GM12878 (cell line): Measurements from ENCODE around the gene SORCS1. TPM values are rescaled to one million over a fixed set of nuclear protein-coding genes. Genes with fewer than 3 reads are reported as not detected.

Experiments used
- ATAC-seq: fragments of 200-7000 bp; cut with Tn5 transposase; 3 replicates; pipeline ENCODE4 v1.9.1; 2020; ENCODE audit warnings: mild to moderate bottlenecking, moderate library complexity
- BruUV-seq: library from RNA; stranded (reverse); fragments of 400-500 nt; replicated peaks from 2 replicates; lab custom pipeline; 2021; lab: Mats Ljungman, UMichigan
- CTCF ChIA-PET: fragments of 300-600 bp; sonication (Branson Sonifier 250); formaldehyde crosslinking; extraction: SDS; loops from one replicate; lab custom pipeline; 2021; ENCODE audit warnings: inconsistent platforms; lab: Yijun Ruan, JAX
- POLR2A ChIA-PET: fragments of 350-600 bp; formaldehyde crosslinking; extraction: SDS; loops from one replicate; lab custom pipeline; 2021; ENCODE audit warnings: inconsistent platforms; lab: Charles Lee
- RAD21 ChIA-PET: fragments of 300-600 bp; sonication (Branson Sonifier 250); formaldehyde crosslinking; loops from one replicate; lab custom pipeline; 2023; ENCODE audit warnings: antibody characterized with exemption; ENCODE audit not compliant: unreplicated experiment; lab: Charles Lee
- SMC1A ChIA-PET: fragments of 300-600 bp; sonication (Branson Sonifier 250); formaldehyde crosslinking; loops from one replicate; lab custom pipeline; 2023; ENCODE audit not compliant: unreplicated experiment, uncharacterized antibody; lab: Charles Lee
- DNase-seq: peaks from one replicate; pipeline ENCODE4 v3.0.0-alpha.2; 2011; ENCODE audit warnings: low read depth, low spot score
- FAIRE-seq: peaks from 3 replicates; lab custom pipeline; 2011; peaks lifted over from hg19 to GRCh38; lab: Jason Lieb, UNC
- H2AFZ ChIP-seq: 2 replicates; pipeline ENCODE4 v1.6.0; 2011; ENCODE audit warnings: low read depth, low read length, control low read depth; ENCODE audit not compliant: control insufficient read depth
- H3K27ac ChIP-seq: 2 replicates; pipeline ENCODE4 v1.5.1; 2011; ENCODE audit warnings: control low read depth; ENCODE audit not compliant: control insufficient read depth, insufficient read depth
- H3K27me3 ChIP-seq, 2 experiments: replicated peaks in 1 of 2; 2 replicates each; pipeline versions ENCODE4 v1.6.0 to v1.6.1; 2011; ENCODE audit warnings: low read length in 1 of 2; ENCODE audit not compliant: control insufficient read depth in 2 of 2, insufficient read depth in 2 of 2
- H3K36me3 ChIP-seq, 2 experiments: 2 replicates each; pipeline ENCODE4 v1.5.1; 2011; ENCODE audit warnings: low read length in 1 of 2; ENCODE audit not compliant: control insufficient read depth in 2 of 2, insufficient read depth in 2 of 2
- H3K4me1 ChIP-seq: 2 replicates; pipeline ENCODE4 v1.6.1; 2011; ENCODE audit warnings: mild to moderate bottlenecking, low read length, moderate library complexity, mixed read lengths; ENCODE audit not compliant: control insufficient read depth, insufficient read depth
- H3K4me2 ChIP-seq: 2 replicates; pipeline ENCODE4 v1.6.0; 2011; ENCODE audit warnings: control low read depth; ENCODE audit not compliant: control insufficient read depth, insufficient read depth
- H3K4me3 ChIP-seq: fragments of 200-600 bp; sonication (generic); 2 replicates; pipeline ENCODE4 v1.5.1; 2016
- H3K79me2 ChIP-seq: 2 replicates; pipeline ENCODE4 v1.6.0; 2011; ENCODE audit warnings: low read length; ENCODE audit not compliant: control insufficient read depth, insufficient read depth
- H3K9ac ChIP-seq: 2 replicates; pipeline ENCODE4 v1.8.0; 2011; ENCODE audit warnings: low read length, control low read depth, mixed read lengths; ENCODE audit not compliant: control insufficient read depth, insufficient read depth
- H3K9me3 ChIP-seq: replicated peaks from 3 replicates; pipeline ENCODE4 v1.5.1; 2011; ENCODE audit warnings: mild to moderate bottlenecking, low read length; ENCODE audit not compliant: control insufficient read depth, insufficient read depth
- H4K20me1 ChIP-seq: 2 replicates; pipeline ENCODE4 v1.6.0; 2011; ENCODE audit not compliant: control insufficient read depth, insufficient read depth
- BACH1 ChIP-seq: fragments of 450-650 bp; IDR thresholded peaks from 2 replicates; pipeline ENCODE4 v1.6.1; 2017; ENCODE audit warnings: mild to moderate bottlenecking, borderline replicate concordance
- CHD1 ChIP-seq: IDR thresholded peaks from 2 replicates; pipeline ENCODE4 v1.6.1; 2012; ENCODE audit warnings: low read depth, low read length, improper control_type of control experiment
- KDM1A ChIP-seq: fragments of 200-600 bp; sonication (generic); IDR thresholded peaks from 2 replicates; pipeline ENCODE4 v1.6.1; 2016; ENCODE audit warnings: borderline replicate concordance
- MEF2A ChIP-seq: IDR thresholded peaks from 2 replicates; pipeline ENCODE4 v1.6.1; 2011; ENCODE audit warnings: low read depth, mild to moderate bottlenecking, low read length, moderate library complexity; ENCODE audit not compliant: insufficient read depth
- MTA2 ChIP-seq: fragments of 450-650 bp; IDR thresholded peaks from 2 replicates; pipeline ENCODE4 v1.6.1; 2016; ENCODE audit warnings: low read depth, mild to moderate bottlenecking, moderate library complexity
- RB1 ChIP-seq: fragments of 450-650 bp; formaldehyde crosslinking; IDR thresholded peaks from 2 replicates; pipeline ENCODE4 v1.6.1; 2017; ENCODE audit warnings: mild to moderate bottlenecking, borderline replicate concordance
- RBBP5 ChIP-seq: fragments of 200-600 bp; sonication (generic); conservative IDR thresholded peaks from 2 replicates; pipeline ENCODE4 v1.6.1; 2016
- SIN3A ChIP-seq: IDR thresholded peaks from 2 replicates; pipeline ENCODE4 v1.6.1; 2012; ENCODE audit warnings: low read depth, low read length, improper control_type of control experiment
- YY1 ChIP-seq: IDR thresholded peaks from 2 replicates; pipeline ENCODE4 v1.6.1; 2011; ENCODE audit warnings: low read depth, mild to moderate bottlenecking, low read length
- ZNF24 ChIP-seq: fragments of 450-650 bp; IDR thresholded peaks from 2 replicates; pipeline ENCODE4 v1.6.1; 2017; ENCODE audit warnings: antibody characterized with exemption, mild to moderate bottlenecking
- WGBS: methylation state at CpG from one replicate; pipeline ENCODE4 v1.1.6; 2016; ENCODE audit warnings: low lambda C conversion rate; ENCODE audit not compliant: insufficient replicate concordance, insufficient coverage; ENCODE audit errors: missing lambda C conversion rate; 5-methylcytosine and 5-hydroxymethylcytosine counted together
- in situ Hi-C: fragments of 300-500 bp; cut with MboI; formaldehyde crosslinking; loops from 9 replicates; pipeline ENCODE4 v1.14.3; 2018; ENCODE audit warnings: mixed read lengths
- intact Hi-C: fragments of 100-400 bp; cut with micrococcal nuclease; formaldehyde crosslinking; loops from one replicate; pipeline ENCODE4 v1.14.2; 2022; ENCODE audit not compliant: unreplicated experiment
- polyA plus RNA-seq, 11 experiments: library from polyadenylated mRNA; depleted of rRNA in 4 of 11; unstranded in 6 of 11; stranded (reverse) in 5 of 11; fragments of >200 nt; fragmentation: Nextera tagmentation in 4 of 11; fragmentation: Illumina TruSeq in 1 of 11; extraction: Ambion mirVana in 4 of 11; extraction: Trizol in 1 of 11; gene quantifications; 1 replicate in 1 of 11; 2 replicates in 10 of 11; pipeline versions ENCODE4 v1.2.1 to v1.2.3, GENCODE V29; 2011 to 2016; ENCODE audit warnings: inconsistent platforms in 2 of 11, missing spikeins in 2 of 11, low read depth in 1 of 11
- total RNA-seq, 4 experiments: library from RNA; depleted of rRNA in 3 of 4; stranded (reverse); fragments of >200 nt in 3 of 4; fragmentation: Illumina TruSeq in 1 of 4; extraction: Trizol in 1 of 4; gene quantifications; 2 replicates each; pipeline versions ENCODE4 v1.2.1 to v1.2.3, GENCODE V29; 2013 to 2021
- TF ChIP-seq, protein P1 (sequence below): IDR thresholded peaks from 2 replicates; pipeline ENCODE4 v1.6.1; 2012; ENCODE audit warnings: low read depth, low read length, improper control_type of control experiment
- TF ChIP-seq, protein P2 (sequence below): fragments of 450-650 bp; conservative IDR thresholded peaks from 2 replicates; pipeline ENCODE4 v1.6.1; 2017; ENCODE audit warnings: mild to moderate bottlenecking, moderate library complexity
- TF ChIP-seq, protein P3 (sequence below): IDR thresholded peaks from 2 replicates; pipeline ENCODE4 v1.6.1; 2012; ENCODE audit warnings: improper control_type of control experiment, low read depth, low read length; ENCODE audit not compliant: insufficient replicate concordance
- TF ChIP-seq, protein P4 (sequence below): fragments of 450-650 bp; IDR thresholded peaks from 2 replicates; pipeline ENCODE4 v1.6.1; 2018; ENCODE audit warnings: mild to moderate bottlenecking, low read depth, moderate library complexity; ENCODE audit not compliant: partially characterized antibody

The SORCS1 gene
- total and polyA plus RNA-seq, 10 of the 15 experiments (the other 5 are each of a cell fraction or from before 2014, with no cell fraction given), result 0.02 to 9.6 (median 0.06) TPM; not detected in 3

DNA sequence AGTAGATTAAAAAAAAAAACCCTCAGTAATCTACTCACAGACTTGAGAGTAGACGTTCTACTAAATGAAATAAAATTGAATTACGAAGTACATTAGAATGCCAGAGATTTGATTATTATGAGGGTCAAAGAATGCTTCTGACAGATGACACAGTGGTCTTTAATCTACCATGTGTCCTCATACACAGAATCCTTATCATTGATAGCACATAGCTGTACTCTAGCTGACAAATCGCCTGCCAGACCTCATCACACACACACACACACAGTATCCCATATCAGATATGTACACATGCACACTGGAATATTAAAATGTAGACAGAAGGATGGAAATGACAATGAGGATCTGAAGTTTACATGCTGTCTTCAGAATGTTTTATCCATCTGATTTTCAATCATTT lies 104.6 kb downstream of the SORCS1 start:
- in situ Hi-C loops (no loop called here), intact Hi-C loops (no loop called here)
- Histone ChIP-seq H3K27me3 (no peaks in the 10 kb centered on the region), H2AFZ (no peak overlapping the region), H3K4me2 (no peak overlapping the region), H3K27ac (no peak overlapping the region), H3K9me3 (no peaks in the 10 kb centered on the region), H3K36me3 (no peaks in the 10 kb centered on the region), H3K9ac (no peak overlapping the region), H3K4me3 (no peak overlapping the region), H3K4me1 (no peaks in the 10 kb centered on the region), H4K20me1 (no peaks in the 10 kb centered on the region), H3K79me2 (no peaks in the 10 kb centered on the region)
- ATAC-seq (no peak), FAIRE-seq (no peak), DNase-seq (no peak)
- no TSS peak for BruUV-seq
- SMC1A ChIA-PET, result no interaction called here
- RAD21 ChIA-PET, result no interaction called here
- WGBS, result 24% methylated on average over 3 of the region's 3 CpGs
- CTCF ChIA-PET, result no interaction called here
- TF ChIP-seq BACH1 (no peak), YY1 (no peak), CHD1 (no peak), RB1 (no peak), MTA2 (no peak), SIN3A (no peak), KDM1A (no peak), ZNF24 (no peak), MEF2A (no peak), RBBP5 (no peak)
- TF ChIP-seq, protein P1, sequence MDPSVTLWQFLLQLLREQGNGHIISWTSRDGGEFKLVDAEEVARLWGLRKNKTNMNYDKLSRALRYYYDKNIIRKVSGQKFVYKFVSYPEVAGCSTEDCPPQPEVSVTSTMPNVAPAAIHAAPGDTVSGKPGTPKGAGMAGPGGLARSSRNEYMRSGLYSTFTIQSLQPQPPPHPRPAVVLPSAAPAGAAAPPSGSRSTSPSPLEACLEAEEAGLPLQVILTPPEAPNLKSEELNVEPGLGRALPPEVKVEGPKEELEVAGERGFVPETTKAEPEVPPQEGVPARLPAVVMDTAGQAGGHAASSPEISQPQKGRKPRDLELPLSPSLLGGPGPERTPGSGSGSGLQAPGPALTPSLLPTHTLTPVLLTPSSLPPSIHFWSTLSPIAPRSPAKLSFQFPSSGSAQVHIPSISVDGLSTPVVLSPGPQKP, result no peak
- TF ChIP-seq, protein P2, sequence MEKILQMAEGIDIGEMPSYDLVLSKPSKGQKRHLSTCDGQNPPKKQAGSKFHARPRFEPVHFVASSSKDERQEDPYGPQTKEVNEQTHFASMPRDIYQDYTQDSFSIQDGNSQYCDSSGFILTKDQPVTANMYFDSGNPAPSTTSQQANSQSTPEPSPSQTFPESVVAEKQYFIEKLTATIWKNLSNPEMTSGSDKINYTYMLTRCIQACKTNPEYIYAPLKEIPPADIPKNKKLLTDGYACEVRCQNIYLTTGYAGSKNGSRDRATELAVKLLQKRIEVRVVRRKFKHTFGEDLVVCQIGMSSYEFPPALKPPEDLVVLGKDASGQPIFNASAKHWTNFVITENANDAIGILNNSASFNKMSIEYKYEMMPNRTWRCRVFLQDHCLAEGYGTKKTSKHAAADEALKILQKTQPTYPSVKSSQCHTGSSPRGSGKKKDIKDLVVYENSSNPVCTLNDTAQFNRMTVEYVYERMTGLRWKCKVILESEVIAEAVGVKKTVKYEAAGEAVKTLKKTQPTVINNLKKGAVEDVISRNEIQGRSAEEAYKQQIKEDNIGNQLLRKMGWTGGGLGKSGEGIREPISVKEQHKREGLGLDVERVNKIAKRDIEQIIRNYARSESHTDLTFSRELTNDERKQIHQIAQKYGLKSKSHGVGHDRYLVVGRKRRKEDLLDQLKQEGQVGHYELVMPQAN, result no peak
- TF ChIP-seq, protein P3, sequence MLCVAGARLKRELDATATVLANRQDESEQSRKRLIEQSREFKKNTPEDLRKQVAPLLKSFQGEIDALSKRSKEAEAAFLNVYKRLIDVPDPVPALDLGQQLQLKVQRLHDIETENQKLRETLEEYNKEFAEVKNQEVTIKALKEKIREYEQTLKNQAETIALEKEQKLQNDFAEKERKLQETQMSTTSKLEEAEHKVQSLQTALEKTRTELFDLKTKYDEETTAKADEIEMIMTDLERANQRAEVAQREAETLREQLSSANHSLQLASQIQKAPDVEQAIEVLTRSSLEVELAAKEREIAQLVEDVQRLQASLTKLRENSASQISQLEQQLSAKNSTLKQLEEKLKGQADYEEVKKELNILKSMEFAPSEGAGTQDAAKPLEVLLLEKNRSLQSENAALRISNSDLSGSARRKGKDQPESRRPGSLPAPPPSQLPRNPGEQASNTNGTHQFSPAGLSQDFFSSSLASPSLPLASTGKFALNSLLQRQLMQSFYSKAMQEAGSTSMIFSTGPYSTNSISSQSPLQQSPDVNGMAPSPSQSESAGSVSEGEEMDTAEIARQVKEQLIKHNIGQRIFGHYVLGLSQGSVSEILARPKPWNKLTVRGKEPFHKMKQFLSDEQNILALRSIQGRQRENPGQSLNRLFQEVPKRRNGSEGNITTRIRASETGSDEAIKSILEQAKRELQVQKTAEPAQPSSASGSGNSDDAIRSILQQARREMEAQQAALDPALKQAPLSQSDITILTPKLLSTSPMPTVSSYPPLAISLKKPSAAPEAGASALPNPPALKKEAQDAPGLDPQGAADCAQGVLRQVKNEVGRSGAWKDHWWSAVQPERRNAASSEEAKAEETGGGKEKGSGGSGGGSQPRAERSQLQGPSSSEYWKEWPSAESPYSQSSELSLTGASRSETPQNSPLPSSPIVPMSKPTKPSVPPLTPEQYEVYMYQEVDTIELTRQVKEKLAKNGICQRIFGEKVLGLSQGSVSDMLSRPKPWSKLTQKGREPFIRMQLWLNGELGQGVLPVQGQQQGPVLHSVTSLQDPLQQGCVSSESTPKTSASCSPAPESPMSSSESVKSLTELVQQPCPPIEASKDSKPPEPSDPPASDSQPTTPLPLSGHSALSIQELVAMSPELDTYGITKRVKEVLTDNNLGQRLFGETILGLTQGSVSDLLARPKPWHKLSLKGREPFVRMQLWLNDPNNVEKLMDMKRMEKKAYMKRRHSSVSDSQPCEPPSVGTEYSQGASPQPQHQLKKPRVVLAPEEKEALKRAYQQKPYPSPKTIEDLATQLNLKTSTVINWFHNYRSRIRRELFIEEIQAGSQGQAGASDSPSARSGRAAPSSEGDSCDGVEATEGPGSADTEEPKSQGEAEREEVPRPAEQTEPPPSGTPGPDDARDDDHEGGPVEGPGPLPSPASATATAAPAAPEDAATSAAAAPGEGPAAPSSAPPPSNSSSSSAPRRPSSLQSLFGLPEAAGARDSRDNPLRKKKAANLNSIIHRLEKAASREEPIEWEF, result no peak
- TF ChIP-seq, protein P4, sequence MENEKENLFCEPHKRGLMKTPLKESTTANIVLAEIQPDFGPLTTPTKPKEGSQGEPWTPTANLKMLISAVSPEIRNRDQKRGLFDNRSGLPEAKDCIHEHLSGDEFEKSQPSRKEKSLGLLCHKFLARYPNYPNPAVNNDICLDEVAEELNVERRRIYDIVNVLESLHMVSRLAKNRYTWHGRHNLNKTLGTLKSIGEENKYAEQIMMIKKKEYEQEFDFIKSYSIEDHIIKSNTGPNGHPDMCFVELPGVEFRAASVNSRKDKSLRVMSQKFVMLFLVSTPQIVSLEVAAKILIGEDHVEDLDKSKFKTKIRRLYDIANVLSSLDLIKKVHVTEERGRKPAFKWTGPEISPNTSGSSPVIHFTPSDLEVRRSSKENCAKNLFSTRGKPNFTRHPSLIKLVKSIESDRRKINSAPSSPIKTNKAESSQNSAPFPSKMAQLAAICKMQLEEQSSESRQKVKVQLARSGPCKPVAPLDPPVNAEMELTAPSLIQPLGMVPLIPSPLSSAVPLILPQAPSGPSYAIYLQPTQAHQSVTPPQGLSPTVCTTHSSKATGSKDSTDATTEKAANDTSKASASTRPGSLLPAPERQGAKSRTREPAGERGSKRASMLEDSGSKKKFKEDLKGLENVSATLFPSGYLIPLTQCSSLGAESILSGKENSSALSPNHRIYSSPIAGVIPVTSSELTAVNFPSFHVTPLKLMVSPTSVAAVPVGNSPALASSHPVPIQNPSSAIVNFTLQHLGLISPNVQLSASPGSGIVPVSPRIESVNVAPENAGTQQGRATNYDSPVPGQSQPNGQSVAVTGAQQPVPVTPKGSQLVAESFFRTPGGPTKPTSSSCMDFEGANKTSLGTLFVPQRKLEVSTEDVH, result no peak
- POLR2A ChIA-PET, result no interaction called here
